ENCODE results near the gene AP3M1.
"Not testable (repeated sequence)": the region's sequence is repeated elsewhere in the genome, so short reads cannot be mapped to it uniquely, and the experiment has no call there.

Gene AP3M1, protein sequence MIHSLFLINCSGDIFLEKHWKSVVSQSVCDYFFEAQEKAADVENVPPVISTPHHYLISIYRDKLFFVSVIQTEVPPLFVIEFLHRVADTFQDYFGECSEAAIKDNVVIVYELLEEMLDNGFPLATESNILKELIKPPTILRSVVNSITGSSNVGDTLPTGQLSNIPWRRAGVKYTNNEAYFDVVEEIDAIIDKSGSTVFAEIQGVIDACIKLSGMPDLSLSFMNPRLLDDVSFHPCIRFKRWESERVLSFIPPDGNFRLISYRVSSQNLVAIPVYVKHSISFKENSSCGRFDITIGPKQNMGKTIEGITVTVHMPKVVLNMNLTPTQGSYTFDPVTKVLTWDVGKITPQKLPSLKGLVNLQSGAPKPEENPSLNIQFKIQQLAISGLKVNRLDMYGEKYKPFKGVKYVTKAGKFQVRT

DNA sequence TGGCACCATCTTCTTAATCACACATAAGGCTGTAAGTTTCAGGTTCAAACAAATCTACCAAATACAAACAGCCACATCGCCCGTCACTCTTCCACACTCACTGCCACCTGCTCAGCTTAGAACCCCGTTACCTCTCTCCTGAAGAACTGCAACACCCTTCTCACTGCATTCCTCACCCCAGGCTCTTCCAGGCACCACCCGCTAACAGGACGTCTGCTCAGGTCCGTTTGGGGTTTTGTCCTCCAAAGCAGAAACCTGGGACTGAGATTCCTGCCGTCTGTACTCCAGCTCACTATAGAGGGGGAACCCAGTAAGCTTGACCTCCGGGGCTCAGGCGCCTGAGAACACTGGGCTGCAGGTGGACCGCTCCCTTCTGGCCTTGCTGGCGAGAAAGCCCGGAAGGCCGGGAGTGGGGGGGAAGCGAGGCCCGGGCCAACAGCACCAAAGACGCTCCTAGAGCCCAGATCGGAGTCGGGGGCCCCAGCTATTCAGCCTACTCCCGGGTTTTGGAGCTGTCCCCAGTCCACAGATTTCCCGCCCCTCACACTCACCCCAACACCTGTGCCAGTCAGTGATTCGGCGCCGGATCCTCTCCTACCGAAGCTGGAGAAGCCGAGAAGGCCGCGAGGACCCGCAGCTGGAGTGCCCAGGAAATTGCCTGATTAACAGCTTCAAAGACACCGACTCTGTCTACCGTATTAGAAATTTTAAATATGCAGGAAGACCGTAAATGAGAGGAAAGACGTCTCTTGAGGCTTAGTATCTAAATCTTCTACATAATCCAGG is at the start of gene AP3M1:
AP3M1 (minus strand) TSS at position 625 of the 786 bp plus-strand sequence. CDS start 12,449 bp downstream, outside the sequence.
- in situ Hi-C loops (cut with MboI; ENCODE audit: low sequenced_read_pairs): no loop called here

DNA sequence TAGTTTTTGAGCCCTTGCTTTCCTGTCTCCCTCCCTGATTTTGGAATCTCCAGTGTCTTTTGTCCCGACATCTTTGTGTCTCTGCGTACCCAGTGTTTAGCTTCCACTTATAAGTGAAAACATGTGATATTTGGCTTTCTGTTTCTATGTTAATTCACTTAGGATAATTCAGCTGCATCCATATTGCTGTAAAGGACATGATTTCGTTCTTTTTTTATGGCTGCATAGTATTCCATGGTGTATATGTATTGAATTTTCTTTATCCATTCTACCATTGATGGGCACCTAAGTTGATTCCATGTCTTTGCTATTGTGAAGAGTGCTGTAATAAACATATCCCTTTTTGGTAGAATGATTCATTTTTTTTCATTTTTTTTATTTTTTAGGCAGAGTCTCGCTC is 48.7 kb upstream of the AP3M1 start:
- in situ Hi-C loops (cut with MboI; ENCODE audit: low sequenced_read_pairs): no loop called here

DNA sequence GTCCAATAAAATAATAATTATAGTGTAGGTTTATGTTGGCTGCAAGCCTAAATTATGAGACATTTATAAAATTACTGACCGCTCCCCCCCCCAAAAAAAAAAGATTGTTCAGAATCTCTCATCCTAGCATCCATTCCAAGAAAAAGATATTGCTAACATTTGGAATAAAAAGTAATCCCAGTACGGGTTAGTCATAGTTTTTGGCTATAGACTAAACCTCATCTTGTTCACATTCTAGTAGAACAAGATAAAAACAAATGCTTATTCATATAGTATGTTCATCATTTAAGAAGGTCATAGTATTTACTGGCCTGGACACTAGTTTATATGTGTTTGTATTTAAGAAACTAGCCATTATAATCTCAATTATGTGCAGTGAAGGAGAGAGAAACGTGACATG is 44.4 kb upstream of the AP3M1 start:
- in situ Hi-C loops (cut with MboI; ENCODE audit: low sequenced_read_pairs): no loop called here

DNA sequence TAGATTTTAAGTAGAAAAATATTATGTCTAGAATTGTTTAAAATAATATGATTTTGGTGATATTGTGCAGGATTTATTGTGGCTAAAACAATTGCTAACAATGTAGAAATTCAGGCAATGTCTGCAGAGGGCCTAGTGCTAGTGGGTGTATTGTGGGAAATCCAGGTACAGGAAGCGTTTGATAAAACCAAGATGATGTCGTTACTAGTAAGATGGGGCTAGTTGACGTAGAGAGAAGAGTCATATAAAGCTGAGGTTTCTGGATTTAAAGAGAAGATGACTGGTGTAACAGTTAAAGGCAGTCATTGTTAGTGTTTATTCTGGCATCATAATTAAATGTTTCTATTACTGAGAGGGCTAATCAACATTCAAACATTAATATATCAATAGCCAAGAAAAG is 43.9 kb upstream of the AP3M1 start:
- in situ Hi-C loops (cut with MboI; ENCODE audit: low sequenced_read_pairs): no loop called here

DNA sequence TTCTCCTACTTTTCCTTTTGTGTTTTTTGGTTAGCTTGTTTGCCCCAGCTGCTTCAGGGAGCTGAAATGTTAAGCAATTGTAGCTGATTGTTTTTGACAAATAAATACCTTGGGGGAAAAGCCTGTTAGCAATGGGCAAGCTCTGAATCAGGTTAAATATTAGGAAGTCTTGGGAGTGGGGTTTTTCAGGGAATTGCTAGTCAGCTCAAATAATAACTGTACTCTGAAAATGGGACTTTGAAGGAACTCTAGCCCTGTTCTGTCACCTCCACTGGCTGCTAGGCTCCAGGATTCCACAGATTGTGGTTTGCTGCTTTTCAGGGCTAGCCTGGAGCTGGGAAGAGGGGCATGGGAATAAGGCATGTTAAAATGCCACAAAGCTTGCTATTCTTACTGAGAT is 39.9 kb upstream of the AP3M1 start:
- in situ Hi-C loops (cut with MboI; ENCODE audit: low sequenced_read_pairs): no loop called here

DNA sequence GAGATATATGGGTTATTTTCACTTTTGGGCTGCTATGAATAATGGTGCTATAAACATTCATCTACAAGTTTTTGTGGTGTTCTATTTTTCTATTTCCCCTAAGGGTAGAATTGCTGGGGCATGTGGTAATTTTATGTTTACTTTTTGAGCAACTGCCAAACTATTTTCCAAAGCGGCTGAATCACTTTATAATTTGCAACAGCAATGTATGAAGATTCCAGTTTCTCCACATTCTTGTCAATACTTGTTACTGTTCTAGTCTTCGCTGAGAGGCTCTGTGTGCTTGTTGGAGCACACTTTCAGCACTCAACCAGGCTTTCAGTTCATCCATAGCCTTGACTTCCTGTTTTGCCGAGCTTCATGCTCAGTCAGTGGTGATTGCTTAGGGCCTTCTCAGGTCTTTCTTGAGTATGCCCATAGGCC is 39.4 kb upstream of the AP3M1 start:
- in situ Hi-C loops (cut with MboI; ENCODE audit: low sequenced_read_pairs): no loop called here

DNA sequence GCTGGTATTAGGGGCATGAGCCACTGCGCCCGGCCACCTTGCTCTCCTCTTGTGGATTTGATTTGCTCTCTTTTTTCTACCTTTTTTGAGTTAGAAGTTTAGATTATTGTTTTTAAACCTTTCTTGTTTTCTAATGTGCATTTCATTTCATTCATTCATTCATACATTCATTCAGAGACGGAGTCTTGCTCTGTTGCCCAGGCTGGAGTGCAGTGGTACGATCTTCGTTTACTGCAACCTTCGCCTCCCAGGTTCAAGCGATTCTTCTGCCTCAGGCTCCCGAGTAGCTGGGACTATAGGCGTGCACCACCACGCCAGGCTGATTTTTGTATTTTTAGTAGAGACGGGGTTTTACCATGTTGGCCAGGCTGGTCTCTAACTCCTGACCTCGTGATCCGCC is 38.0 kb upstream of the AP3M1 start:
- in situ Hi-C loops (cut with MboI; ENCODE audit: low sequenced_read_pairs): not testable (repeated sequence)

DNA sequence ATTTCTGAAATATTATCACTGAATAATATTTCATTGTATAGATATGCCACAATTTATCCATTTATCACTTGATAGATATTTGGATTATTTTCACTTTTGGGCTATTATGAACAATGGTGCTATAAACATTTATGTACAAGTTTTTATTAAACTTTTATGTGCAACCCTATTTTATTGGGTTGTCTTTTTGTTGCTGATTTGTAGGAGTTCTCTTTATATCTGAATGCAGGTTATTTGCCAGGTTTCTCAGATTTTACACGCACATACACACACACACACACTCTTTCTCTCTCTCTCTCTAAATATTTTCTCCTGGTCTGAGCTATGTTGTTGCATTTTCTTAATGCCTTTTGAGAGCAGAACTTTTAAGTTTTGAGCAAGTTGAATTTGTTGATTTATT is 36.6 kb upstream of the AP3M1 start:
- in situ Hi-C loops (cut with MboI; ENCODE audit: low sequenced_read_pairs): no loop called here

DNA sequence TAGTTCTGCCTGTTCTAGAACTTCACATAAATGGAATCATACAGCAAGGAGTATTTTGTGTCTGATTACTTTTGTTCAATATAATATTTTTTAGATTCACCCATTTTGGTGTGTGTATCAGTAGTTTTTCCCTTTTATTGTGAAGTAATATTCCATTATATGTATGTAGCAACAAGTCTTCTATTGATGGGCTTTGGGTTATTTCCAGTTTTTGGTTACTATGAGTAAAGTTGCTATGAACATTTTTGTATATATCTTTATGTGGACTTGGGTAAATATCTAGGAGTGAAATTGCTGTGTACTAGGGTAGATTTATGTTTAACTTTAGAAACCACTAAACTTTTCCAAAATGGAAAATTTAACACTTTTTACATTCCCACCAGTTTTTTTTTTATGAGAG is 36.0 kb upstream of the AP3M1 start:
- in situ Hi-C loops (cut with MboI; ENCODE audit: low sequenced_read_pairs): no loop called here

DNA sequence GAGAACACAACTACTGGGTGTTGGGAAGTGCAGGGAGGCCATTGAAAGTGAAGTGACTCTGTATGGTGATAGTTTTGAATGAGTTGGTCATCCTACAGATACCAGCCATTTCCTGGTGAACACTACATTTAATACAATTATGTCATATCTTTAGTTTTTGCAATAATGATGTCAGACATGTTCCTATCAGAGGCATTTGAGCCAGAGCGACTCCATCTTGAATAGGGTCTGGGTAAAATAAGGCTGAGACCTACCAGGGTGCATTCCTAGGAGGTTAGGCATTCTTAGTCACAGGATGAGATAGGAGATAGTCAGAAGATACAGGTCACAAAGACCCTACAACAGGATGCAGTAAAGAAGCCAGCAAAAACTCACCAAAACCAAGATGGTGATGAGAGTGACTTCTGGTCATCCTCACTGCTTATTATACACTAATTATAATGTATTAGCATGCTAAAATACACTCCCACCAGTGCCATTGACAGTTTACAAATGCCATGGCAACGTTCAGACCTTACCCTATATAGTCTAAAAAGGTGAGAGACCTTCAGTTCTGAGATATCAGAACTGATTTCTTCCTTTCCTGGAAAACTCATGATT is 28.6 kb upstream of the AP3M1 start:
- in situ Hi-C loops (cut with MboI; ENCODE audit: low sequenced_read_pairs): no loop called here

DNA sequence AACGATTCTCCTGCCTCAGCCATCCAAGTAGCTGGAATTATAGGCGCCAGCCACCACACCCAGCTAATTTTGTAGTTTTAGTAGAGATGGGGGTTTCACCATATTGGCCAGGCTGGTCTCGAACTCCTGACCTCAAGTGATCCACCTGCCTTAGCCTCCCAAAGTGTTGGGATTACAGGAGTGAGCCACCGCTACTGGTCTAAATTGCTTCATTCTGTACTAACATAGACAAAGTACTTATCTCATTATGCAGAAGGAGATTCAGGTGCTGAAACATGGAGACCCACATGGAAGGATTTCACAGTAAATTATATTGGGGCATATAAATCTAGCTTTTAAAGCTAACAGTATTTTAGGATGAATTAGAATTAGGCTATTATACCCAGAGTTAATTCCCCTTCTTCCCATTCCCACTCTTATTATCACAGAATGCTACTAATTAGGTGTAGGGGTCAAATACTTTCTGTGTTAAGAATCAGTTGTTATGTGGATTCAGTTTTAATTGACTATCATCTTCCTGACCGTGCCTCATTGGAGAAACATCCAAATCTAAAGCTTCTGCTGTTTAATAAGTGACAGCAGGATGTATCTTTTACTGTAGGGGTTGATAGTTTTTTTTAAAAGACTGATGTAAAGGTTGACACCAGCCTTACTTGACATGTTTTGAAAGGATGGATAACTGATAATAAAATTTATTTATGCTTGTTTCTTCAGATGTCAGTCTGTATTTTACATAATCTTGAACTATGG is 27.6 kb upstream of the AP3M1 start:
- in situ Hi-C loops (cut with MboI; ENCODE audit: low sequenced_read_pairs): no loop called here

DNA sequence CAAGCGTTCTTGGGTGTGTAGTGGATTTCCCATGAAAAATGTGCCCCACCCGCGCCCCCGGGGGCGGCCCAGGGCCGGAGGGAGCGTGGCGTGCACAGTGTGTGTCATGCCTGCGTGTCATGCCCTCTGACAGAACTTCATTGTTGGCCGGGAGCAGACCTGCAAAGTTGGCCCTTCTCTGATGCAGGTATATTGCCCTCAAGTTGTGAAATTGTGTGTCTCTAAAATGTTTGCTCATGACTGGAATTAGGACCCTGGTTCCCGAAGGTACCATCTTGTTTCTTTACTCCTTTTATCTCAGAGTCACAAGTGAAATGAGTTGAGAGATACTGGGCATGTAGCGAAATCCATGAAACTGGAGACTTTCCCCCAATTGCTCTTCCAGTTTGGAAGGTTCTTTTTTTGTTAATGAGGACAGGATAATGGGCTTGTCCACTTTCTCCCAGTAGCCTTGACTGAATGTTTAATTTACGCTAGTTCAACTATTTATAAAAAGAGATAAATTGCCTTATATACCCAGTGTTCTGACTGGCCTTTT is 26.6 kb upstream of the AP3M1 start:
- in situ Hi-C loops (cut with MboI; ENCODE audit: low sequenced_read_pairs): no loop called here

DNA sequence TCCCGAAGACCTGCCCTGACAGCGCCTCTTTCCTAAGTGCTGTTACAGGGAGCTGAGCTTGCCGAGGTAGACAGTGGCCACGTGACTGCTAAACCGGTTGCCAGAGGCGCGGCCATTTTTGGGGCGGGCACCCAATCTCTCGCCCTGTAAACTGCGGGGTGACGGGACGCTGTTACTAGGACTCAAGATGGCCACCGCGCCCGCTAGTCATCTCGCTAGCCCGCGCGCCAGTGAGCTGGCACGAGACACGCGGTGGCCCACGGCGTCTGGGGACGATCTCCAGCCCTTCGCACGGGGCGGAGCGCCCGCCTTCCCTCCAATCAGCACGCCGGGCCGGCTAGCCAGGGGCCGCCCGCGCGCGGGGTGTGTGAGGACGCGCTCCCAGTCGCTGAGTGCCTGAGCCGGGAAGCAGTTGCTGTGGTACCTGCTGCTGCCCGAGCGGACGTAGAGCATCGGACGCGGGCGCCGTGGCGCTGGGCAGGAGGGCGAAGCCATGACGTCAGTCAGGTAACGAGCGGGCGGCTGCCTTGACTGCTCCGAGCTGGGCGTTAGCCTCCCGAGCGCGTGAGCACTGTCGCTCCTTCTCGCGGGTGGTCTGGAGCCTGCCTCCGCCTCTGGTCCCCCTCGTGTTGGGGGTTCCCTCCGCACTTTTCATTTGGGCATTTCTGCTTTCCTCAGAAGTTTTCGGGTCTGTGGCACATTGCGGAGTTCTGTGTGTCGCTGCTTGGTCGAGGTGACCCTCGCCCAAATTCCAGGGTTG is 25.9 kb upstream of the AP3M1 start:
- in situ Hi-C loops (cut with MboI; ENCODE audit: low sequenced_read_pairs): no loop called here

DNA sequence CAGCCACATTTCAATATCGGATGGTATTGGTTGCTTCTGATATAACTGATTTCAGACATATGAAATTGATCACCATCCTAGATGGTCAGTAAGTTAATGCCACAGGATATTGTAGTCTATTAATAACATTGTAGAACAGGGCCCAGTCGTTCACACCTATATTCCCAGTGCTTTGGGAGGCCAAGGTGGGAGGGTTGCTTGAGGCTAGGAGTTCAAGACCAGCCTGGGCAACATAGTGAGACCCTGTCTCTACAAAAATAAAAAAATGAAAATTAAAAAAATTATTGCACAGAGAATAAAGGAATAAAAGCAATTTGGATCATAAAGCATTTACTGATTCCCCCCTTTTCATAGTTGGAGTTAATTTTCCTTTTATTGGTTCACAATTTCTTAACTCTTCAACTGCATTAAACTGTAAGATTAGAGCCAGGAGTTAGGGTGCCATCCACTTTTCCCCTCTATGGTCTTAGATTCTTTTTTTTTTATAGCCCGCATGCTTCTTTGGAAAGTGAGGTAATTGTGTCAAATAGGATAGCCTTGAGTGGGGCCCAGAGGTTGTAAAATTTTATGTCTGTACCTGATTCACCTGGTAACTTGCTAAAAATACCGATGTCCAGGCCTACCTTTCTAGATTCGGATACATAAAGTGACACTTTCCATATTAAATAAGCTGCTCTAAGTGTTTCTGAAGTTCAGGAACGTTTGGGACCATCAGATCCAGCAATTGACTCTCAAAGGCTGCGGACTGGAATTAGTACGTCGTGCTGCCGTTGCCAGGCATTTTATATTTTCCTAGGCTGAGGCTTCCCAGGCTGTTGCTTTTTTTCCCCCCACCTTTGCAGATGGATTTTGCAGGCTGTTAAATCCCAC is 25.1 kb upstream of the AP3M1 start:
- in situ Hi-C loops (cut with MboI; ENCODE audit: low sequenced_read_pairs): no loop called here

DNA sequence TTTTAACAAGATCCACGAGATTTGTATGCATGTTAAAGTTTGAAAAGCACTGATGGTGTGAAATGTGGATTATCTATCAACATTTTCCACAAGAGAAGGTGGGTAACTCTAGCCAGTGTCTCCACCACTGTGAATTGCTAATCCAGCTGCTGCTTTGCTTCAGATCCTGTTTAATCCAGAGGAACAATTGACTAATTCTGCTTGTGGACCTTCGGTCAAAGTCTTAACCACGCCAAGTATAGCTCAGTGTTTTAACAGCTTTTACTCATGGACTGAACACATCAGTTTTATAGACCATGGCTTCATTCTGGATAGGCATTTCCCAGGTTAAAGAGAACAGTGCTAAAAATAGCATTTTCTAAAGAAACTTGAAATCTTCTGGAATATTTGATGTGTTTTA is 23.9 kb upstream of the AP3M1 start:
- in situ Hi-C loops (cut with MboI; ENCODE audit: low sequenced_read_pairs): no loop called here

DNA sequence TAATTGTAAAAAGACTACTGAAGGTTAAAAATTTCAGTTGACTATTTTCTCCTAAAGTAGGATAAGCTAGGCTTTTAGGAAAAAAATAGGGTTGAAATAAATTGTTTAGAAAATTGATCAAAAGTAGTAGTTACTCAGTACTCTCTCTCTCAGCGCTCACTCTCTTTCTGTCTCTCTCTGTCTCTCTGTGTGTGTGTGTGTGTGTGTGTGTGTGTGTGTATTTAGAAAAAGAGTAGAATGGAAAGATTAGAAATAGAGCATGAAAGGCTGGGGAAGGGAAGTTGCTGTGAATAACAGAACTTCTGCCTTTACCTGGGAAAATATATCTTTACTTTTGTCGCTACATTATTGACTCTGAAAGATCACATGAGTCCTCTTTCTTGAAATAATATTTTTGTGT is 21.0 kb upstream of the AP3M1 start:
- in situ Hi-C loops (cut with MboI; ENCODE audit: low sequenced_read_pairs): no loop called here

DNA sequence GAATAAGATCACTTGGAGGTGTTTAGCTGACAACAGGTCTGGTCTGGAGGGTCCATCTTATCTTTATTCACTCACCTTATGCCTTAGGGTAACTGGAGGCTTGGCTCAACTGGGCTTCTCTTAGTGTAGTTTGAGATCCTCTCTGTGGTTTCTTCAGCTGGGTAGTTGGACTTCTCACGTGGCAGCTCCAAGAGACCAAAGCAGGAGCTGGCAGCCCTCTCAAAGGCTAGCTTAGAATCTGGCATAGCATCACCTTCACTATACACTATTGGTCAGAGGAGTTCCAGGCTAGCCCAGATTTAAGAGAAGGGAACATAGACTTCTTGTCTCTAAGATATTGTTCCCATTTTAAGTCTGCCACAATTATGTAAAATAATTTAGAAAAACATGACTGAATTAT is 16.8 kb upstream of the AP3M1 start:
- in situ Hi-C loops (cut with MboI; ENCODE audit: low sequenced_read_pairs): no loop called here

DNA sequence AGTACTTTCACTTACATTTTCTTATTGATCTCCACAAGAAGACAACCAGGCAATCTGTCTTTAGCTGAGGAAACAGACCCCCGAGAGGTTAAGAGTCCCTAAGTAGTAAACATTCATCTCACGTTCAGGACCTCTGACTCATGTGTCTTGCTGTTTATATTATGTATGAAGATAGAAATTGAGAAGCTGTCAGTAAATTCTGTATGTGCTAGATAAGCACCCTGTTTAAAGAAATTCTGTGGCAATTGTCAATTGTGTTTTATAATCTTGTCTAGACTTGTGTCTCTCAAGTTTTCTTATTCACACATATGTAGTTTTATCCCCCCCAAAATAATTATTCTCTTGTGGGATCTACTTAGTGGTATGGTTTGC is 14.9 kb upstream of the AP3M1 start:
- in situ Hi-C loops (cut with MboI; ENCODE audit: low sequenced_read_pairs): no loop called here

Measured in HL-60/S4 (cell line).